GM12878 (cell line): ENCODE measurements around the gene ZNF280A. TPM values are rescaled to one million over a fixed set of nuclear protein-coding genes. Genes with fewer than 3 reads are reported as not detected.

Source experiments
- ATAC-seq: fragments of 200-7000 bp; cut with Tn5 transposase; 3 replicates; pipeline ENCODE4 v1.9.1; 2020; ENCODE audit warnings: mild to moderate bottlenecking, moderate library complexity
- BruUV-seq: library from RNA; stranded (reverse); fragments of 400-500 nt; replicated peaks from 2 replicates; lab custom pipeline; 2021; lab: Mats Ljungman, UMichigan
- CTCF ChIA-PET: fragments of 300-600 bp; sonication (Branson Sonifier 250); formaldehyde crosslinking; extraction: SDS; loops from one replicate; lab custom pipeline; 2021; ENCODE audit warnings: inconsistent platforms; lab: Yijun Ruan, JAX
- POLR2A ChIA-PET: fragments of 350-600 bp; formaldehyde crosslinking; extraction: SDS; loops from one replicate; lab custom pipeline; 2021; ENCODE audit warnings: inconsistent platforms; lab: Charles Lee
- RAD21 ChIA-PET: fragments of 300-600 bp; sonication (Branson Sonifier 250); formaldehyde crosslinking; loops from one replicate; lab custom pipeline; 2023; ENCODE audit warnings: antibody characterized with exemption; ENCODE audit not compliant: unreplicated experiment; lab: Charles Lee
- SMC1A ChIA-PET: fragments of 300-600 bp; sonication (Branson Sonifier 250); formaldehyde crosslinking; loops from one replicate; lab custom pipeline; 2023; ENCODE audit not compliant: unreplicated experiment, uncharacterized antibody; lab: Charles Lee
- DNase-seq: peaks from one replicate; pipeline ENCODE4 v3.0.0-alpha.2; 2011; ENCODE audit warnings: low read depth, low spot score
- FAIRE-seq: peaks from 3 replicates; lab custom pipeline; 2011; peaks lifted over from hg19 to GRCh38; lab: Jason Lieb, UNC
- H2AFZ ChIP-seq: 2 replicates; pipeline ENCODE4 v1.6.0; 2011; ENCODE audit warnings: low read depth, low read length, control low read depth; ENCODE audit not compliant: control insufficient read depth
- H3K27ac ChIP-seq: 2 replicates; pipeline ENCODE4 v1.5.1; 2011; ENCODE audit warnings: control low read depth; ENCODE audit not compliant: control insufficient read depth, insufficient read depth
- H3K27me3 ChIP-seq, 2 experiments: replicated peaks in 1 of 2; 2 replicates each; pipeline versions ENCODE4 v1.6.0 to v1.6.1; 2011; ENCODE audit warnings: low read length in 1 of 2; ENCODE audit not compliant: control insufficient read depth in 2 of 2, insufficient read depth in 2 of 2
- H3K36me3 ChIP-seq, 2 experiments: 2 replicates each; pipeline ENCODE4 v1.5.1; 2011; ENCODE audit warnings: low read length in 1 of 2; ENCODE audit not compliant: control insufficient read depth in 2 of 2, insufficient read depth in 2 of 2
- H3K4me1 ChIP-seq: 2 replicates; pipeline ENCODE4 v1.6.1; 2011; ENCODE audit warnings: mild to moderate bottlenecking, low read length, moderate library complexity, mixed read lengths; ENCODE audit not compliant: control insufficient read depth, insufficient read depth
- H3K4me2 ChIP-seq: 2 replicates; pipeline ENCODE4 v1.6.0; 2011; ENCODE audit warnings: control low read depth; ENCODE audit not compliant: control insufficient read depth, insufficient read depth
- H3K4me3 ChIP-seq: fragments of 200-600 bp; sonication (generic); 2 replicates; pipeline ENCODE4 v1.5.1; 2016
- H3K79me2 ChIP-seq: 2 replicates; pipeline ENCODE4 v1.6.0; 2011; ENCODE audit warnings: low read length; ENCODE audit not compliant: control insufficient read depth, insufficient read depth
- H3K9ac ChIP-seq: 2 replicates; pipeline ENCODE4 v1.8.0; 2011; ENCODE audit warnings: low read length, control low read depth, mixed read lengths; ENCODE audit not compliant: control insufficient read depth, insufficient read depth
- H3K9me3 ChIP-seq: replicated peaks from 3 replicates; pipeline ENCODE4 v1.5.1; 2011; ENCODE audit warnings: mild to moderate bottlenecking, low read length; ENCODE audit not compliant: control insufficient read depth, insufficient read depth
- H4K20me1 ChIP-seq: 2 replicates; pipeline ENCODE4 v1.6.0; 2011; ENCODE audit not compliant: control insufficient read depth, insufficient read depth
- ASH2L ChIP-seq: fragments of 300-600, 200-600 bp; sonication (generic); IDR thresholded peaks from 2 replicates; pipeline ENCODE4 v1.6.1; 2017; ENCODE audit warnings: low read depth, mild to moderate bottlenecking, borderline replicate concordance
- BCL3 ChIP-seq: IDR thresholded peaks from 2 replicates; pipeline ENCODE4 v1.6.1; 2011; ENCODE audit warnings: borderline replicate concordance, low read depth, mild to moderate bottlenecking, moderate library complexity, low read length; ENCODE audit not compliant: insufficient read depth, poor library complexity, severe bottlenecking
- CHD2 ChIP-seq: IDR thresholded peaks from 2 replicates; pipeline ENCODE4 v1.6.1; 2011; ENCODE audit warnings: low read depth, low read length, improper control_type of control experiment, borderline replicate concordance
- DPF2 ChIP-seq: fragments of 450-650 bp; IDR thresholded peaks from 2 replicates; pipeline ENCODE4 v1.6.1; 2017; ENCODE audit warnings: mild to moderate bottlenecking
- ELK1 ChIP-seq: IDR thresholded peaks from 2 replicates; pipeline ENCODE4 v1.6.1; 2012; ENCODE audit warnings: low read depth, low read length, improper control_type of control experiment
- FOXM1 ChIP-seq: IDR thresholded peaks from 2 replicates; pipeline ENCODE4 v1.6.1; 2012; ENCODE audit warnings: low read depth, mild to moderate bottlenecking, inconsistent platforms, low read length, moderate library complexity
- KLF5 ChIP-seq: fragments of 450-650 bp; IDR thresholded peaks from 2 replicates; pipeline ENCODE4 v1.6.1; 2014; ENCODE audit warnings: mild to moderate bottlenecking; ENCODE audit not compliant: partially characterized antibody
- MLLT1 ChIP-seq: fragments of 450-650 bp; IDR thresholded peaks from 2 replicates; pipeline ENCODE4 v1.6.1; 2016; ENCODE audit warnings: mild to moderate bottlenecking
- MTA2 ChIP-seq: fragments of 450-650 bp; IDR thresholded peaks from 2 replicates; pipeline ENCODE4 v1.6.1; 2016; ENCODE audit warnings: low read depth, mild to moderate bottlenecking, moderate library complexity
- NFYB ChIP-seq: IDR thresholded peaks from 2 replicates; pipeline ENCODE4 v1.6.1; 2011; ENCODE audit warnings: low read depth, mild to moderate bottlenecking, low read length, improper control_type of control experiment, moderate library complexity; ENCODE audit not compliant: insufficient read depth
- RBBP5 ChIP-seq: fragments of 200-600 bp; sonication (generic); conservative IDR thresholded peaks from 2 replicates; pipeline ENCODE4 v1.6.1; 2016
- RUNX3 ChIP-seq: IDR thresholded peaks from 2 replicates; pipeline ENCODE4 v1.6.1; 2012; ENCODE audit warnings: low read length, inconsistent platforms
- SP1 ChIP-seq: IDR thresholded peaks from one replicate; pipeline ENCODE4 v1.6.1; 2011; ENCODE audit warnings: low read depth, low read length
- SPI1 ChIP-seq: IDR thresholded peaks from 2 replicates; pipeline ENCODE4 v1.6.1; 2011; ENCODE audit warnings: low read depth, mild to moderate bottlenecking, low read length, moderate library complexity, borderline replicate concordance; ENCODE audit not compliant: insufficient read depth
- SREBF2 ChIP-seq: IDR thresholded peaks from 2 replicates; pipeline ENCODE4 v1.6.1; 2012; ENCODE audit warnings: mild to moderate bottlenecking, low read length
- SUZ12 ChIP-seq: fragments of 200-600 bp; sonication (generic); IDR thresholded peaks from one replicate; pipeline ENCODE4 v1.6.1; 2018; ENCODE audit warnings: antibody characterized with exemption, mild to moderate bottlenecking; ENCODE audit not compliant: unreplicated experiment
- TCF7 ChIP-seq: IDR thresholded peaks from 2 replicates; pipeline ENCODE4 v1.6.1; 2014; ENCODE audit warnings: antibody characterized with exemption, borderline replicate concordance
- ZZZ3 ChIP-seq: IDR thresholded peaks from 2 replicates; pipeline ENCODE4 v1.6.1; 2011; ENCODE audit warnings: low read depth; ENCODE audit not compliant: control insufficient read depth, insufficient read length
- WGBS: methylation state at CpG from one replicate; pipeline ENCODE4 v1.1.6; 2016; ENCODE audit warnings: low lambda C conversion rate; ENCODE audit not compliant: insufficient replicate concordance, insufficient coverage; ENCODE audit errors: missing lambda C conversion rate; 5-methylcytosine and 5-hydroxymethylcytosine counted together
- in situ Hi-C: fragments of 300-500 bp; cut with MboI; formaldehyde crosslinking; loops from 9 replicates; pipeline ENCODE4 v1.14.3; 2018; ENCODE audit warnings: mixed read lengths
- intact Hi-C: fragments of 100-400 bp; cut with micrococcal nuclease; formaldehyde crosslinking; loops from one replicate; pipeline ENCODE4 v1.14.2; 2022; ENCODE audit not compliant: unreplicated experiment
- polyA plus RNA-seq, 11 experiments: library from polyadenylated mRNA; depleted of rRNA in 4 of 11; unstranded in 6 of 11; stranded (reverse) in 5 of 11; fragments of >200 nt; fragmentation: Nextera tagmentation in 4 of 11; fragmentation: Illumina TruSeq in 1 of 11; extraction: Ambion mirVana in 4 of 11; extraction: Trizol in 1 of 11; gene quantifications; 1 replicate in 1 of 11; 2 replicates in 10 of 11; pipeline versions ENCODE4 v1.2.1 to v1.2.3, GENCODE V29; 2011 to 2016; ENCODE audit warnings: inconsistent platforms in 2 of 11, missing spikeins in 2 of 11, low read depth in 1 of 11
- total RNA-seq, 4 experiments: library from RNA; depleted of rRNA in 3 of 4; stranded (reverse); fragments of >200 nt in 3 of 4; fragmentation: Illumina TruSeq in 1 of 4; extraction: Trizol in 1 of 4; gene quantifications; 2 replicates each; pipeline versions ENCODE4 v1.2.1 to v1.2.3, GENCODE V29; 2013 to 2021

ZNF280A gene
- total and polyA plus RNA-seq, 10 of the 15 experiments (the other 5 are each of a cell fraction or from before 2014, with no cell fraction given) = 0.03 to 0.06 TPM; not detected in 8

- ChIA-PET SMC1A (interaction anchor here (0.9 kb wide), 1 partner anchor 18 kb away, joined by 3 read pairs; no protein-coding TSS in a partner anchor), CTCF (no interaction called here), RAD21 (no interaction called here), POLR2A (no interaction called here)
- DNase-seq = no peak
- Histone ChIP-seq H3K9me3 (no peaks in the 10 kb centered on the region), H3K4me2 (no peak overlapping the region), H3K4me1 (no peaks in the 10 kb centered on the region), H3K4me3 (no peak overlapping the region), H3K27me3 (no peaks in the 10 kb centered on the region), H3K27ac (no peak overlapping the region), H4K20me1 (no peaks in the 10 kb centered on the region), H3K79me2 (no peaks in the 10 kb centered on the region), H2AFZ (no peak overlapping the region), H3K36me3 (no peaks in the 10 kb centered on the region), H3K9ac (no peak overlapping the region)
- no TSS peak for BruUV-seq
- in situ Hi-C loops (no loop called here), intact Hi-C loops (no loop called here)
- ATAC-seq = no peak
- FAIRE-seq = no peak
- WGBS = 24% methylated on average over 9 of the region's 9 CpGs
- TF ChIP-seq KLF5 = no peak
- no peak for TF ChIP-seq ELK1
- TF ChIP-seq MLLT1 = no peak
- TF ChIP-seq SUZ12 = no peak
- no peak for TF ChIP-seq RBBP5
- no peak for TF ChIP-seq TCF7
- no peak for TF ChIP-seq SREBF2
- no peak for TF ChIP-seq ZZZ3
- TF ChIP-seq DPF2 = no peak
- no peak for TF ChIP-seq NFYB
- TF ChIP-seq CHD2 = no peak
- no peak for TF ChIP-seq SP1
- no peak for TF ChIP-seq BCL3
- no peak for TF ChIP-seq SPI1
- no peak for TF ChIP-seq MTA2
- no peak for TF ChIP-seq ASH2L
- no peak for TF ChIP-seq RUNX3
- no peak for TF ChIP-seq FOXM1
Observed at GRCh38 chr22:22534604-22535415, 14.7 kb upstream of the ZNF280A start.
